SK-N-MC (cell line): Measurements from ENCODE around the gene RNF186.

Source experiments
- DNase-seq: peaks from one replicate; pipeline ENCODE4 v3.0.0-alpha.2; 2011; ENCODE audit warnings: low read depth, low spot score
- H3K27ac ChIP-seq: fragments of 200-600 bp; sonication (generic); 2 replicates; pipeline ENCODE4 v1.5.1; 2016; ENCODE audit warnings: mixed run types
- H3K36me3 ChIP-seq: fragments of 200-600 bp; sonication (generic); 2 replicates; pipeline ENCODE4 v1.6.1; 2017; ENCODE audit warnings: antibody characterized with exemption, low read length, mixed read lengths; ENCODE audit not compliant: insufficient read depth
- H3K4me3 ChIP-seq: fragments of 200-600 bp; sonication (generic); 2 replicates; pipeline ENCODE4 v1.5.1; 2016
- H3K9ac ChIP-seq: fragments of 200-600 bp; sonication (generic); 2 replicates; pipeline ENCODE4 v1.8.0; 2017; ENCODE audit warnings: mixed run types, mixed read lengths; ENCODE audit not compliant: insufficient read length
- H3K9me3 ChIP-seq: fragments of 200-600 bp; sonication (generic); 2 replicates; pipeline ENCODE4 v1.6.1; 2017; ENCODE audit warnings: low read depth, mild to moderate bottlenecking, antibody characterized with exemption, low read length, moderate library complexity, mixed read lengths
- EZH2 ChIP-seq: fragments of 200-600 bp; sonication (generic); IDR thresholded peaks from one replicate; pipeline ENCODE4 v1.6.1; 2017; ENCODE audit warnings: antibody characterized with exemption
- FOXP2 ChIP-seq: optimal IDR thresholded peaks from 2 replicates; pipeline ENCODE3; 2011; ENCODE audit warnings: mild to moderate bottlenecking, moderate library complexity; ENCODE audit not compliant: insufficient read depth; ENCODE audit errors: extremely low read length, control extremely low read depth
- POLR2AphosphoS5 ChIP-seq: IDR thresholded peaks from 2 replicates; pipeline ENCODE4 v1.6.1; 2012; ENCODE audit warnings: mild to moderate bottlenecking, low read depth, low read length, borderline replicate concordance

RNF186 gene

DNA sequence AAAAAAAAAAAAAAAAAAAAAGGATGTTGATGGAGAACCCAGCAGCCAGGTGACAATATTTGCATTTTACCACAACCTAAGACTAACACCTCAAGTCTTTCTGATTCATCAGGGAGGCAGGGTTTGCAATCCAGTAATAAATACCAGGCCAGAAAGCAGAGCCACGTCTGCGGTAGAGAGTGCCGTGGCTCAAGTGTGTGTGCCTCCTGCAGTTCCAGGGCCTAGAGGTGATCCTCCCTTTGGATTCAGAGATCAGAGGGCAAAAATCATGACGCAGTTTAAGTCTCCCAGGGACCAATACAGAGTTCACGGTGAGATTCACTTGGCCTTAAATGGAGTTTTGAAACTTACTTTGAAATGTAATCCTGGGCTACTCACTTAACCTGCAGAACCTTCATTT lies 50.2 kb downstream of the RNF186 start:
- no peaks in the 10 kb centered on the region for H3K36me3 ChIP-seq
- no peak for DNase-seq
- no peak overlapping the region for H3K27ac ChIP-seq
- no peak overlapping the region for H3K9ac ChIP-seq
- no peaks in the 10 kb centered on the region for H3K9me3 ChIP-seq
- no peak for TF ChIP-seq FOXP2
- TF ChIP-seq EZH2: no peak
- no peak for TF ChIP-seq POLR2AphosphoS5
- H3K4me3 ChIP-seq: no peak overlapping the region
